Measurements from ENCODE around the gene OR52E2.

Gene OR52E2

DNA sequence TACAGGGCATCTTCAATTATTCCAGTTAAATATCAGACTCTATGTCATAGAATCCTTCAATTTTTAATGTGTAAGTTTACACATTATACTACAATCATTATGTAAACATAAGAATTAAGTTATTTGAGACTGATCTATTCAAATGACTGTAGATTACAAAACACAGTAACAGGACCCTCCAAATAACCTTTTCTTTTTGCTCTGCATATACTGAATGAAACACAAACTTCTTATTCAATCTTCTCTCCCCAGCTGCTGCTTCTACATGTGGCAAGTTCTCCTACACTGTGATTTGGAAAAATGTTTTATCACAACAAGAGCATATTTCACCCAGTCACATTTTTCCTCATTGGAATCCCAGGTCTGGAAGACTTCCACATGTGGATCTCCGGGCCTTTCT, 13.2 kb downstream of the OR52E2 start, which contains the start of gene OR52J3:
OR52J3 (plus strand) TSS at position 301 of the 400 bp plus-strand sequence; CDS start at position 301, 0 bp downstream.
- Histone ChIP-seq H4K20me1 (ENCODE audit: control insufficient read depth, insufficient read depth, low read depth, low read length) (no peaks in the 10 kb centered on the region), H3F3A (ENCODE audit: control insufficient read depth, insufficient read depth) (no peaks in the 10 kb centered on the region), H3K4me2 (ENCODE audit: low read length) (no peak within 1 kb of the TSS), H3K27me3 (ENCODE audit: control insufficient read depth, low read length) (no peaks in the 10 kb centered on the region), H3K9me3 (ENCODE audit: control insufficient read depth, insufficient read depth, low read length) (no peaks in the 10 kb centered on the region), H3K79me2 (ENCODE audit: control insufficient read depth, low read length) (no peaks in the 10 kb centered on the region), H3K36me3 (ENCODE audit: control insufficient read depth, low read length) (no peaks in the 10 kb centered on the region), H3K9me2 (replicated peaks; ENCODE audit: control insufficient read depth, low read length) (no peaks in the 10 kb centered on the region), H3K27ac (ENCODE audit: low read depth, low read length) (no peak within 1 kb of the TSS), H3K4me3 (ENCODE audit: low read length) (no peak within 1 kb of the TSS), H3K4me1 (ENCODE audit: control insufficient read depth, low read length) (no peaks in the 10 kb centered on the region)
- TF ChIP-seq, protein P1, sequence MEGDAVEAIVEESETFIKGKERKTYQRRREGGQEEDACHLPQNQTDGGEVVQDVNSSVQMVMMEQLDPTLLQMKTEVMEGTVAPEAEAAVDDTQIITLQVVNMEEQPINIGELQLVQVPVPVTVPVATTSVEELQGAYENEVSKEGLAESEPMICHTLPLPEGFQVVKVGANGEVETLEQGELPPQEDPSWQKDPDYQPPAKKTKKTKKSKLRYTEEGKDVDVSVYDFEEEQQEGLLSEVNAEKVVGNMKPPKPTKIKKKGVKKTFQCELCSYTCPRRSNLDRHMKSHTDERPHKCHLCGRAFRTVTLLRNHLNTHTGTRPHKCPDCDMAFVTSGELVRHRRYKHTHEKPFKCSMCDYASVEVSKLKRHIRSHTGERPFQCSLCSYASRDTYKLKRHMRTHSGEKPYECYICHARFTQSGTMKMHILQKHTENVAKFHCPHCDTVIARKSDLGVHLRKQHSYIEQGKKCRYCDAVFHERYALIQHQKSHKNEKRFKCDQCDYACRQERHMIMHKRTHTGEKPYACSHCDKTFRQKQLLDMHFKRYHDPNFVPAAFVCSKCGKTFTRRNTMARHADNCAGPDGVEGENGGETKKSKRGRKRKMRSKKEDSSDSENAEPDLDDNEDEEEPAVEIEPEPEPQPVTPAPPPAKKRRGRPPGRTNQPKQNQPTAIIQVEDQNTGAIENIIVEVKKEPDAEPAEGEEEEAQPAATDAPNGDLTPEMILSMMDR (IDR thresholded peaks at IDR 0.05; ENCODE audit: low read depth, low read length, poor library complexity, severe bottlenecking): no peak
- TF ChIP-seq EZH2phosphoT487 (IDR thresholded peaks at IDR 0.05; ENCODE audit: borderline replicate concordance, low read length): no peak

DNA sequence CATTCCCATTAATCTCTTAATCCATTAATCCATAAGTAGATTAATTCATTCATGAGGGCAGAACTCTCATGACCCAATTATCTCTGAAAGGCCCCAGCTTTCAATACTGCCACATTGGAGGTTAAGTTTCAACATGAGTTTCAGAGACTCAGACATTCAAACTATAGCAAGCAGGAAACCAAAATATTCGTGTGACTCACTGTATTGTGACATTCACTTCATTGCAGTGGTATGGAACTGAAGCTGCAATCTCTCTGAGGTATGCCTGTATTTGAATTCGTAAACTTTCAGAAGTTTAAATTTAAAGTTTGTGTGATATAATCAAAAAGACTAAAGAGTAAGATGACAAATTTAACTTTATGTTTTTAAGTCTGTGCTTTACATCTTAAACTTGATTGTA, 16.0 kb downstream of the OR52E2 start:
- TF ChIP-seq, protein P1 (IDR thresholded peaks at IDR 0.05; ENCODE audit: low read depth, low read length, poor library complexity, severe bottlenecking): no peak
- TF ChIP-seq EZH2phosphoT487 (IDR thresholded peaks at IDR 0.05; ENCODE audit: borderline replicate concordance, low read length): no peak
- no peak overlapping the region for H3K4me2 ChIP-seq (ENCODE audit: low read length)
- H3K4me1 ChIP-seq (ENCODE audit: control insufficient read depth, low read length): no peaks in the 10 kb centered on the region
- no peaks in the 10 kb centered on the region for H3K27me3 ChIP-seq (ENCODE audit: control insufficient read depth, low read length)
- no peak overlapping the region for H3K4me3 ChIP-seq (ENCODE audit: low read length)
- no peak overlapping the region for H3K27ac ChIP-seq (ENCODE audit: low read depth, low read length)
- no peaks in the 10 kb centered on the region for H3F3A ChIP-seq (ENCODE audit: control insufficient read depth, insufficient read depth)
- no peaks in the 10 kb centered on the region for H3K9me3 ChIP-seq (ENCODE audit: control insufficient read depth, insufficient read depth, low read length)
- H3K36me3 ChIP-seq (ENCODE audit: control insufficient read depth, low read length): no peaks in the 10 kb centered on the region
- no peaks in the 10 kb centered on the region for H4K20me1 ChIP-seq (ENCODE audit: control insufficient read depth, insufficient read depth, low read depth, low read length)
- H3K79me2 ChIP-seq (ENCODE audit: control insufficient read depth, low read length): no peaks in the 10 kb centered on the region
- no peaks in the 10 kb centered on the region for H3K9me2 ChIP-seq (replicated peaks; ENCODE audit: control insufficient read depth, low read length)

DNA sequence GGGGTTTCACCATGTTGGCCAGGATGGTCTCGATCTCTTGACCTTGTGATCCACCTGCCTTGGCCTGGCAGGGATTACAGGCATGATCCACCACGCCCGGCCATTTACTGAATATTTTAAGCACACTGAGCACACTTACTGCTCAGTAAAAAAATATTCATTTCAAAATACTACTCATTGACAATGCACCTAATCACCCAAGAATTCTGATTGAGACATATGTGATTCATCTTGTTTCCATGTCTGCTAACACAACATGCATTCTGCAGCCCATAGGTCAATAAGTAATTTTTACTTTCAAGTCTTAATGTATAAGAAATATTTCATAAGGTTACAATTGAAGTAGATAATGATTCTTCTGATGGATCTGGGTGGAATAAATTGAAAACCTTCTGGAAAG, 17.3 kb downstream of the OR52E2 start:
- H3K4me3 ChIP-seq (ENCODE audit: low read length): no peak overlapping the region
- H3K27me3 ChIP-seq (ENCODE audit: control insufficient read depth, low read length): no peaks in the 10 kb centered on the region
- no peak overlapping the region for H3K27ac ChIP-seq (ENCODE audit: low read depth, low read length)
- H3K9me2 ChIP-seq (replicated peaks; ENCODE audit: control insufficient read depth, low read length): no peaks in the 10 kb centered on the region
- no peaks in the 10 kb centered on the region for H3K79me2 ChIP-seq (ENCODE audit: control insufficient read depth, low read length)
- TF ChIP-seq, protein P1 (IDR thresholded peaks at IDR 0.05; ENCODE audit: low read depth, low read length, poor library complexity, severe bottlenecking): no peak
- TF ChIP-seq EZH2phosphoT487 (IDR thresholded peaks at IDR 0.05; ENCODE audit: borderline replicate concordance, low read length): no peak
- no peaks in the 10 kb centered on the region for H3F3A ChIP-seq (ENCODE audit: control insufficient read depth, insufficient read depth)
- H4K20me1 ChIP-seq (ENCODE audit: control insufficient read depth, insufficient read depth, low read depth, low read length): no peaks in the 10 kb centered on the region
- no peaks in the 10 kb centered on the region for H3K36me3 ChIP-seq (ENCODE audit: control insufficient read depth, low read length)
- H3K9me3 ChIP-seq (ENCODE audit: control insufficient read depth, insufficient read depth, low read length): no peaks in the 10 kb centered on the region
- no peak overlapping the region for H3K4me2 ChIP-seq (ENCODE audit: low read length)
- no peaks in the 10 kb centered on the region for H3K4me1 ChIP-seq (ENCODE audit: control insufficient read depth, low read length)
